ENCODE measurements around the gene PTPRG.
A peak's percentile ranks its signal among the peaks of the same experiment; 100 is the strongest.

PTPRG gene

GRCh38 chr3:61645148-61645547 lies 83.8 kb downstream of the PTPRG start:
- peak; percentile 49 for DNase-seq (ENCODE audit: low read depth)
- no peak for TF ChIP-seq CTCF (IDR thresholded peaks at IDR 0.05; ENCODE audit: insufficient read depth, low read depth, low read length, missing control alignments)
- H3K4me3 ChIP-seq (ENCODE audit: low read length), result no peak overlapping the region

DNA sequence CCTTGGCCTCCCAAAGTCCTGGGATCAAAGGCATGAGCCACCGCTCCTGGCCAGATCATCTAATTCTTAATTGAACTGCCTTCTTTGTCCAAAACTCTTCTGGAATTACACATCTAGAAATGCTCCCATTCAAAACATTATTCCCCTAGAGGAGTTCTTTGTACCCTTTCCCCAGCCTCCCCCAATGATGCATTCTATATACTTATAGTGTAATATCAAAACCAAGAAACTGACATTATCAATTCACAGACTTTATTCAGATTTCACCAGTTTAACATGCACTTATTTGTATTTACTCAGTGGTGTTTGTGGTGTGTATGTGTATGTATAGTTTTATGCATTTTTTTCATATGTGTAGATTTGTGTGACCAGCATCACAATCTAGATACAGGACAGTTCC lies 85.0 kb downstream of the PTPRG start:
- H3K4me3 ChIP-seq (ENCODE audit: low read length), result no peak overlapping the region
- TF ChIP-seq CTCF (IDR thresholded peaks at IDR 0.05; ENCODE audit: insufficient read depth, low read depth, low read length, missing control alignments), result no peak
- no peak for DNase-seq (ENCODE audit: low read depth)

DNA sequence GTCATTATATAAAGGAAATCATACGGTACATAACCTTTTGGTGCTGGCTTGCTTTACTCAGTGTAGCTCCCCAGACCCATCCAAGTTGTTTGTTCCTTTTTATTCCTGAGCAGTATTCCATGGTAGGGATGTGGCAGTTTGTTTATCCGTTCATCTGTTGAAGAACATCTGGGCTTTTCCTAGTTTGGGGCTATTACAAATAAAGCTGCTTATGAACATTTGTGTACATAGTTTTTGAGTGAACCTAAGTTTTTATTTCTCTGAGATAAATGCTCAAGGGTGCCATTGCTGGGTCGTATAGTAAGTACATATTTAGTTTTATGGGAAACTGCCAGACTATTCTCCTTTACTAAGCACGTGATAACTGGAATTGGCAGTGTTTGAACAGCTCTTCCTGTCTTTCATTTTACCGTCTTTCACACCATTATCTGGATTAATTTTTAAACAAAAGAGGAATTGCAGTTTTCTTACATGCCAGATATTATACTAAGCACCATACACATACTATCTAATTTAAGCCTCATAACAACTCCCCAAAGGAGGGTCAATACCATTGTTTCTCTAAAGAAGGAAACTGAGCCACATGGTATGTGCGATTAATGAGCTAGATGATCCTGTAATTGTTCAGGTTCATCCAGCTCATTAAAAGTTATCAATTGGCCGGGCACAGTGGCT lies 85.6 kb downstream of the PTPRG start:
- TF ChIP-seq CTCF (IDR thresholded peaks at IDR 0.05; ENCODE audit: insufficient read depth, low read depth, low read length, missing control alignments), result no peak
- H3K4me3 ChIP-seq (ENCODE audit: low read length), result no peak overlapping the region
- no peak for DNase-seq (ENCODE audit: low read depth)

- no peak for TF ChIP-seq CTCF (IDR thresholded peaks at IDR 0.05; ENCODE audit: insufficient read depth, low read depth, low read length, missing control alignments)
- no peak for DNase-seq (ENCODE audit: low read depth)
Observed at GRCh38 chr3:61648481-61648880, 87.1 kb downstream of the PTPRG start.

GRCh38 chr3:61649381-61650170 lies 88.2 kb downstream of the PTPRG start:
- DNase-seq (ENCODE audit: low read depth), result no peak
- TF ChIP-seq CTCF (IDR thresholded peaks at IDR 0.05; ENCODE audit: insufficient read depth, low read depth, low read length, missing control alignments), result no peak
- H3K4me3 ChIP-seq (ENCODE audit: low read length), result no peak overlapping the region

More at GRCh38 chr3:61648481-61648880, 87.1 kb downstream of the PTPRG start:
- no peak overlapping the region for H3K4me3 ChIP-seq (ENCODE audit: low read length)

- H3K4me3 ChIP-seq (ENCODE audit: low read length), result no peak overlapping the region
- DNase-seq (ENCODE audit: low read depth), result no peak
- no peak for TF ChIP-seq CTCF (IDR thresholded peaks at IDR 0.05; ENCODE audit: insufficient read depth, low read depth, low read length, missing control alignments)
Observed at GRCh38 chr3:61650276-61650675, 88.9 kb downstream of the PTPRG start.
